ENCODE results near the gene ELMOD1. TPM values are rescaled to one million over a fixed set of nuclear protein-coding genes. Genes with fewer than 3 reads are reported as not detected.

Gene ELMOD1
- total and polyA plus RNA-seq, 10 of the 15 experiments (the other 5 are each of a cell fraction or from before 2014, with no cell fraction given): not detected

- no peaks in the 10 kb centered on the region for H3K4me1 ChIP-seq (ENCODE audit: control insufficient read depth, insufficient read depth, low read length)
- ChIA-PET POLR2A (no interaction called here), RAD21 (ENCODE audit: unreplicated experiment) (no interaction called here), CTCF (interaction anchor here (0.5 to 6.0 kb wide), 4 partner anchors 10 to 323 kb away, joined by 3 to 43 read pairs (median 4); no protein-coding TSS in a partner anchor), SMC1A (ENCODE audit: uncharacterized antibody, unreplicated experiment) (interaction anchor here (1.2 kb wide), 1 partner anchor 9 kb away, joined by 6 read pairs; no protein-coding TSS in a partner anchor)
- BruUV-seq (replicated peaks): no TSS peak
- H3K27ac ChIP-seq (ENCODE audit: control insufficient read depth, insufficient read depth): no peak overlapping the region
- FAIRE-seq (no peak), DNase-seq (ENCODE audit: low read depth, low spot score) (no peak), ATAC-seq (no peak)
- H3K9ac ChIP-seq (ENCODE audit: control insufficient read depth, insufficient read depth, low read length): no peak overlapping the region
- H4K20me1 ChIP-seq (ENCODE audit: control insufficient read depth, insufficient read depth): no peaks in the 10 kb centered on the region
- H3K27me3 ChIP-seq (replicated peaks in 1 of 2; ENCODE audit: control insufficient read depth in 2 of 2, insufficient read depth in 2 of 2, low read length in 1 of 2): peaks cover 10 to 13% of the 10 kb centered on the region in 2 experiments
- H2AFZ ChIP-seq (ENCODE audit: control insufficient read depth, low read depth, low read length): no peak overlapping the region
- H3K36me3 ChIP-seq (ENCODE audit: control insufficient read depth in 2 of 2, insufficient read depth in 2 of 2, low read length in 1 of 2): no peaks in the 10 kb centered on the region
- H3K9me3 ChIP-seq (replicated peaks; ENCODE audit: control insufficient read depth, insufficient read depth, low read length): no peaks in the 10 kb centered on the region
- in situ Hi-C loops (cut with MboI): no loop called here
- no peaks in the 10 kb centered on the region for H3K79me2 ChIP-seq (ENCODE audit: control insufficient read depth, insufficient read depth, low read length)
- intact Hi-C loops (cut with micrococcal nuclease; ENCODE audit: unreplicated experiment): no loop called here
- H3K4me3 ChIP-seq: no peak overlapping the region
- 0% methylated on average over 5 of the region's 5 CpGs for WGBS (ENCODE audit: insufficient coverage, insufficient replicate concordance, low lambda C conversion rate, missing lambda C conversion rate)
- H3K4me2 ChIP-seq (ENCODE audit: control insufficient read depth, insufficient read depth): no peak overlapping the region
- TF ChIP-seq NRF1 (conservative IDR thresholded peaks at IDR 0.05; ENCODE audit: low read depth, low read length): no peak
- no peak for TF ChIP-seq PRDM15 (CRISPR knock-in tag; IDR thresholded peaks at IDR 0.05)
- TF ChIP-seq POLR2AphosphoS5 (IDR thresholded peaks at IDR 0.05; ENCODE audit: low read length): no peak
- TF ChIP-seq ZNF687 (IDR thresholded peaks at IDR 0.05): no peak
- TF ChIP-seq FOXM1 (IDR thresholded peaks at IDR 0.05; ENCODE audit: low read depth, low read length): no peak
- no peak for TF ChIP-seq E4F1 (IDR thresholded peaks at IDR 0.05; ENCODE audit: borderline replicate concordance, partially characterized antibody)
- TF ChIP-seq USF1 (IDR thresholded peaks at IDR 0.05; ENCODE audit: borderline replicate concordance, extremely low read length, insufficient read depth, low read depth, low read length): no peak
- TF ChIP-seq SPI1 (IDR thresholded peaks at IDR 0.05; ENCODE audit: borderline replicate concordance, insufficient read depth, low read depth, low read length): no peak
- TF ChIP-seq, protein P1, sequence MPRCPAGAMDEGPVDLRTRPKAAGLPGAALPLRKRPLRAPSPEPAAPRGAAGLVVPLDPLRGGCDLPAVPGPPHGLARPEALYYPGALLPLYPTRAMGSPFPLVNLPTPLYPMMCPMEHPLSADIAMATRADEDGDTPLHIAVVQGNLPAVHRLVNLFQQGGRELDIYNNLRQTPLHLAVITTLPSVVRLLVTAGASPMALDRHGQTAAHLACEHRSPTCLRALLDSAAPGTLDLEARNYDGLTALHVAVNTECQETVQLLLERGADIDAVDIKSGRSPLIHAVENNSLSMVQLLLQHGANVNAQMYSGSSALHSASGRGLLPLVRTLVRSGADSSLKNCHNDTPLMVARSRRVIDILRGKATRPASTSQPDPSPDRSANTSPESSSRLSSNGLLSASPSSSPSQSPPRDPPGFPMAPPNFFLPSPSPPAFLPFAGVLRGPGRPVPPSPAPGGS (IDR thresholded peaks at IDR 0.05; ENCODE audit: borderline replicate concordance, insufficient read depth, low read depth, low read length, poor library complexity, severe bottlenecking): no peak
Measured at GRCh38 chr11:107587306-107587979, 3.5 kb upstream of the ELMOD1 start.

Data from GM12878 (cell line).